LNCAP (cell line): Measurements from ENCODE around the gene CACNA1C.

Source experiments
- TF ChIP-seq, protein P1 (sequence below): fragments of 450-650 bp; IDR thresholded peaks from 2 replicates; pipeline ENCODE4 v1.5.1; 2017; ENCODE audit warnings: mild to moderate bottlenecking

CACNA1C gene

GRCh38 chr12:2467447-2468195 is 414.8 kb downstream of the CACNA1C start:
- TF ChIP-seq, protein P1, sequence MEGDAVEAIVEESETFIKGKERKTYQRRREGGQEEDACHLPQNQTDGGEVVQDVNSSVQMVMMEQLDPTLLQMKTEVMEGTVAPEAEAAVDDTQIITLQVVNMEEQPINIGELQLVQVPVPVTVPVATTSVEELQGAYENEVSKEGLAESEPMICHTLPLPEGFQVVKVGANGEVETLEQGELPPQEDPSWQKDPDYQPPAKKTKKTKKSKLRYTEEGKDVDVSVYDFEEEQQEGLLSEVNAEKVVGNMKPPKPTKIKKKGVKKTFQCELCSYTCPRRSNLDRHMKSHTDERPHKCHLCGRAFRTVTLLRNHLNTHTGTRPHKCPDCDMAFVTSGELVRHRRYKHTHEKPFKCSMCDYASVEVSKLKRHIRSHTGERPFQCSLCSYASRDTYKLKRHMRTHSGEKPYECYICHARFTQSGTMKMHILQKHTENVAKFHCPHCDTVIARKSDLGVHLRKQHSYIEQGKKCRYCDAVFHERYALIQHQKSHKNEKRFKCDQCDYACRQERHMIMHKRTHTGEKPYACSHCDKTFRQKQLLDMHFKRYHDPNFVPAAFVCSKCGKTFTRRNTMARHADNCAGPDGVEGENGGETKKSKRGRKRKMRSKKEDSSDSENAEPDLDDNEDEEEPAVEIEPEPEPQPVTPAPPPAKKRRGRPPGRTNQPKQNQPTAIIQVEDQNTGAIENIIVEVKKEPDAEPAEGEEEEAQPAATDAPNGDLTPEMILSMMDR: no peak

DNA sequence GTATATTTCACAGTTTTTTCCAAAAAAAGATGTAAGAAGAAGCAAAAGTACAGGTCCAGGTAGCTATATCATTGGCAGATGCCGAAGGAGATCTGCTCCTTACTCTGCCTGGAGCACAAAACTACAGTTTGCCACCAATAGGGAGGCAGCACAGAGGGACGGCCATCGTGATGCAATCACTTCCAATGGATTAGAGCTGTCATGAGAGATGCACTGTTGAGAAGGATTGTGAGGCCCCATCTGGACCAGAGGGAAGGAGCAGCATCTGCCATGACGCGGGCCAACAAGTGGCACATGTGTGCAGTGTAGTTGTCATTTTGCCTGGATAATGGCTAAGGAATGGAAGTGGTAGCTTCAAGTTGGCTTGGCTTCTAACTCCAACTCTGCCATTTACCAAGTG is 423.2 kb downstream of the CACNA1C start:
- TF ChIP-seq, protein P1: no peak

- TF ChIP-seq, protein P1: no peak
Measured at GRCh38 chr12:2477009-2477766, 424.4 kb downstream of the CACNA1C start.

GRCh38 chr12:2479851-2480535 is 427.2 kb downstream of the CACNA1C start:
- TF ChIP-seq, protein P1: no peak

DNA sequence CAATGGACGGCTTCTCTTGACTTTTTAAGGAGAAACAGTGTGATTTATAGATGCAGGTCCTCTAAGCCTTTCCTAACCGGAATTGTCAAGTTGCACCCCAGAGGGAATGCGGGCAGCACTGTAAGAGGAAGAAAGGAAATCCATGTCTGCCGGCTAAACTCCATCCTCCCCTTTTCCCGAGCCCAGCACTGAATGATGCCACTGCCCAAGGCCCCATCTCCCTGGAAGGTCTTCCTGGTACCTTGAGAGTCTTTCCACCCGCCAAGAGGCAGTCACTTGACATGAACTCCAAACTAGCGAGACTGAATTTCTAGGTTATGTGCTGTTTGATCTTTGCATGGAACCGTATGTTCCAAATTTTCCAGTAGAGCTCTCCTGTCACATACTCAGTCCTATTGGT is 428.6 kb downstream of the CACNA1C start:
- TF ChIP-seq, protein P1: no peak

DNA sequence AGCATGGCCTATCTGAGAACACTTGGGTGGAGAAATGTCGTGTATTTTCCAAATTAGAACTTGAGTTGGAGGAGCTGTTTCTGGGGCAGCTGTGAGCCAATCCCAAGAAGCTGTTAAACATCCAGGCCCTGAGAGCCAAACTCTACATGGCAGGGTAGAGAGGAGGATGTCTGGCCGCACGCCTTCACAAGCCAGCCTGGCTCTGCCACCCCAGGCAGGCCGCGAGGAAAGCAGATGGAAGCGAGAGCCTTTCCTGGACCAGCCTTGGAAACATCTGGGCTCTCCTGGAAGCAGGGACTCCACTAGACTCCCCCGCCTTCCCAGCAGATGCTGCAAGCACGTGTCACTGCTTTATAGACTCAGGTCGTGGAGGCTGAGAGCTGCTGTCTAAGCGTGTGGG is 429.2 kb downstream of the CACNA1C start:
- TF ChIP-seq, protein P1: no peak

DNA sequence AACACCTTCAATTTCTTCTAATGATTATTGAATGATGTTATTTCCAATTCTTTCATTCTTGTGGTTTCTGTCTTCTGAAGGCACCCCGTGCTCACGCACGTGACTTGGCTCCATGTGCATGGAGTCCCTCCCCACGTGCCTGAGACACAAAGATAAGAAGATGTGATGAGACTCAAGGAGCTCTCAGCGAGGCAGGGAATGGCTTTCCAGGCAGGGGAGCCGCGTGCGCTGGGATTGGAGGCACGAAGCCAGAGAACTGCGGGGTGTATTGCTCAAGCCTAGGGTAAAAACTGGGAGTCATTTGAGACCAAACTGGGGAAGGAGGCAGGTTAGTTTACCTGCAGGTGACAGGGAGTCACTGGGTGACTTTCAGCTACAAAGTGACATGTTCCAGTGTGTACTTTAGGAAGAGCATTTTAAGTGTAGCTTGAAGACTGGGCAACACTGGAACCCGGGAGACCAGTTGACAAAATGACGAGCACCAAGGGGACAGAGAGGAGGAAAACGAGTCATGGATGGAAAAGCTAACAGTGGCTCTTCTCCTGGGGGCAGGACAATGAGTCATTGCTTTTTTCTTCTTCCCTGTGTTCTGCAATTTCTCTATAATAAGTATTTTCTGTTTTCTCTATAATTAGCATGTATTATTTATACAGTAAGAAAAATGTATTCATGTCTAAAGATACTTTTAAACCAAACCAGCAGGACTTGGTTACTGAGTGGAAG is 430.3 kb downstream of the CACNA1C start:
- TF ChIP-seq, protein P1: no peak
